Fibroblast of gingiva (primary cell): ENCODE results near the gene AUTS2.
A peak's percentile ranks its signal among the peaks of the same experiment; 100 is the strongest.

ENCODE experiments used
- DNase-seq: peaks from one replicate; pipeline ENCODE4 v3.0.0-alpha.2; 2011; ENCODE audit warnings: low read depth

The AUTS2 gene

GRCh38 chr7:70696201-70696754 lies 1098.0 kb downstream of the AUTS2 start:
- DNase-seq: peak; percentile 32

DNA sequence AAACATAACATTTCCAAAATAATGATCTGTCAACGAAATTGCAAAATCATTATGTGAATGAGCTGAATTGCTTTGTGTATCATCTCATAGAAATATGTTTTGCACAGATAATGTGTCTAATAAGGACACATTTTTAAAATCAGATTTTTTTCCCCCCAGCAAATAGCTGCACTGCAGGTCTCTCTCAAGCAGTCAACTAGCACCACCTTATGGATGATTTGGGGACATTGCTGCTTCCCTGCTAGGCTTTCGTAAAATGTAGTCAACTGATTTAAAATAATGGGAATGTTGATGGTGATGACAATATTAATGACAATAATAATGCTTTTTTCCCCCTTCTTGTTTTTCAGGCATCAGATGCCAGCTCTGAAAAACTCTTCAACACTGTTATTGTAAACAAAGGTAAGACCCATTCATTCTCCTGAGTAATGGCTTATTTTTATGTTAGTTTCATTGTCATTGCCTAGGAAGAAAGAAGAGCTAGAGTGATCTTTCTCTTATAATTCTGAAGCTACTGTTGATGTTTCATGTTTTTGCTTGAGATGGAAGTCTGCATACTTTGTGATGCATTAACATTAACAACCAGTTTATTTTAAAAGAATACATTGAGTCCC lies 1100.1 kb downstream of the AUTS2 start:
- DNase-seq: peak; percentile 58

DNA sequence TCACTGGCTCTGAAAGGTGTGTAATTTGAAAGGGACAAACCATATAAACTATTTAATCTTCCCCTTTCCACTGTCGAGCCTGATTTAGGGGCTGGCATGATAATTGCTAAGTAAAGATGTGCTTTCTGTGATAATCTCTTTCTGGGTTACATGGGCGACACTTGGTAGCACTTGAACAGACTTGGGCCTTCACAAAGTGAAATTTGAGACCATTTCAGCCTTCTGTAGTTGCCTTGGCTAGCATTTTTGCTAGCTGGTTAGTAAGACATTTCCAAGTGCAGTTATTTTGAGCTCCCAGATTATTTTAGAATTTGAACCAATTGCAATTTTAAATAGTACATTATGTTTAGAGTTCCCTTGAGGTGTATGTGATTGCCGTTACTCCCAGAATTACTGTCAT lies 1101.0 kb downstream of the AUTS2 start:
- no peak for DNase-seq

DNA sequence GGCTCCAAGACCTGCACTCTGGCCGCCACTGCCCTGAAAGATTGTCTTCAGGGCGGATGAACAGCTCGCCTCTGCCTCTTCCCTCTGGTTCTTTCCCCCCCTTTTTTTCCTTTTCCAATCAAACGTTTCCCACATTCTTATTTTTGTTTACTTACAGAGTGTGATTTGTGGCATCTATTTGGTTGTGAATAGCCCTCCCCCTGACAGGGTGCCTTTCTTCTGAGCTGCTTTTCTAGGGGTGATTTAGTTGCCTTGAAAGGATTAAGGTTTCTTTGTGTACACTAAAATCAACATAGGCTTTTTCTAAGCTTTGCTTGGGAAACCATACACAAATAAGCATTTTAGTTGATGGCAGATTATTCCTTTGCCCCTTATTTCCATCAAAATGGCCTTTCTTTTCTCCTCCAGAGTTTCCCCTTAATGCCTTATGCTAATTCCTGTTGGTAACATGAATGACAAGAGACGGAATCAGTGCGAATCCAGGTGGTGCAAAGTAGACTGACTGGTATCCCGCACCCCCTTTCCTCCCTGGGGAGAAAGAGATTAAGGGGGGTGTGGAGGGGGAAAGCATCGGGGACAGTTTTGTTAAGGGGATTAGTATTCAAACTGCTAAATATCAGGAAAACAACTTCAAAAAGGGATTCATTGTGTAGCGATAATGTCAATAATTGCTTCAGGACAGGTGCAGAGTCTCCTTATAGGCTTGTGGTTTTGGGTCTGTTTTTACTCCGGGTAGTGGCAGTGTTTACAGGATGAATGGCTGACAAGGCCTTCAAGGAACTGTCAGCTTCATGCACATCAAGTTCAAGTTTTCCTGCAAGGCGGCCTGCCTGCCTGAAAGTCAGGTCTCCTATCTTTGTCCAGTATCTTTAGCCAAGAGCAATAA lies 1102.0 kb downstream of the AUTS2 start:
- no peak for DNase-seq

GRCh38 chr7:70700941-70701425 lies 1102.7 kb downstream of the AUTS2 start:
- DNase-seq: no peak

- DNase-seq: no peak
These were observed 1103.2 kb downstream of the AUTS2 start for GRCh38 chr7:70701477-70701876.

DNA sequence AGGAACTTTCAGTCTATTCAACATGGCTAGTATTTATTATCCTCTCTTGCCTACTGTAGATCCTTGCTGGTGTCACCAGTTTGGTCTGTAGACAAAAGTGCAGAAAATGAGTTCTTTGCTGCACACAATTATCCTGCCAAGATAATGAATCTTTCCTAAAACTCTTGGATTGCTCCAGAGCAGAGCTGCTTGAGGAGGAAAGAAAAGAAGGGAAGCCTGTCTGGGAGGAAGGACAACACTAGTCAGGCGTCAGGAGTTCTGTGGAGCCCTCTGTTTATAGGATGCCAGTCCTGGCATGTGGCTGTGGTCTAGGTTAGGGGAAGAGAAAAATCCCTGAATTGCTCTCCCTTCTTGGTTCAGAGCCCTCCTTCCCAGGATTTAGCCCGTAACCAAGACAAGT lies 1103.7 kb downstream of the AUTS2 start:
- DNase-seq: no peak

DNA sequence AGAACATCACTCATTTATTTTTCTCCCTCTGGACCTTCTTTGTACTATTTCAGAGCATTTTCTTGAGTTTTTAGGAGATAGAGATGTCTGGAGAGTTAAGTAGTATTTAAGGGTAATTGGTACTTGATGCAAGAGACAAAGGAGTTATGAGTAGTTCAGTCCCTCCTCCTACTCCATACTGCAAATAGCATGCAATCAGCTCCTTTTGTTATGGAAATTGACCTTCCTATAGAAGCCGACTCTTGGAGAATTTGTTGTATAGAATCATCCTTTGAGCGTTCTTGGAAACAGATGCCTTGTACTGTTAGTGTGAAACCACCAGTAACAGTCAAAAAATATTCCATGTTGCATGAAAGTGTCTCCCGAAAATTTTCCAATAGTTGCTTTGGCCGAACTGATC lies 1105.5 kb downstream of the AUTS2 start:
- no peak for DNase-seq

GRCh38 chr7:70704831-70705346 lies 1106.6 kb downstream of the AUTS2 start:
- DNase-seq: no peak

DNA sequence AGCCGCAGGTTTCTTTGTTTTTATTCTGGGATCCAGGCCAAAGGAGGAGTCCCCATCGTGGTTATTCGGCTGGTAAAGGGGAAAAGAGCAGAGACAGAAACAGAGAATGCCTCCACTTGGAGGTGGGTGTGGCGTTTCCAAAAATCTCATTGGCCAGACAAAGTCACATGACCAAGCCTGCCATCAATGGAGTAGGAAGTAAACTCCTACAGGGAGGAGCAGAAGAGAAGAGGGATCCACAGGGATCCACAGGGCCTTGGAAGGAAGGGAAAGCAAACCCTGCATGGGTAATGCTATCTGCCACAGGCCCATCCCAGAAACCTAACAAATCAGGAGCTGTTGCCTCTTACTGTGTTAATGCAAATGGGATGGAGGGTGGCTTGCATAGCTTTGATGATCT lies 1107.9 kb downstream of the AUTS2 start:
- no peak for DNase-seq

DNA sequence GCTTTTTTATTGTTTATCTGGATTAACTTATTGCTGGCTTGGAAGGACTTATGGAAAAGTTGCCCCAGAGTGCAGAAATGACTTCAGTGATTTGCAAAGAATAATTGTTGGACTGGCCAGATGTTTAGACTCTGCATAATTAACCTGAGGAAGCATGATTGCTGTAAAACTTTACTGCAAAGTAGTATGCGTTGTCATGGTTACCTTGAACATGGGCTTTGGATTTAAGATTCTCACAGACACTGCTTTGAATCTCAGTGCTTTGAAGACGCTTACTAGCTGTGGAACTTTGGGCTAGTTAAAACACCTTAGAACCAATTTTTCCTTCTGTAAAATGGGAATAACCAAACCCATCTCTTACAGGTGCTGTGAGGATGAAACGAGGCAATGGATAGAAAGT lies 1108.4 kb downstream of the AUTS2 start:
- DNase-seq: no peak

DNA sequence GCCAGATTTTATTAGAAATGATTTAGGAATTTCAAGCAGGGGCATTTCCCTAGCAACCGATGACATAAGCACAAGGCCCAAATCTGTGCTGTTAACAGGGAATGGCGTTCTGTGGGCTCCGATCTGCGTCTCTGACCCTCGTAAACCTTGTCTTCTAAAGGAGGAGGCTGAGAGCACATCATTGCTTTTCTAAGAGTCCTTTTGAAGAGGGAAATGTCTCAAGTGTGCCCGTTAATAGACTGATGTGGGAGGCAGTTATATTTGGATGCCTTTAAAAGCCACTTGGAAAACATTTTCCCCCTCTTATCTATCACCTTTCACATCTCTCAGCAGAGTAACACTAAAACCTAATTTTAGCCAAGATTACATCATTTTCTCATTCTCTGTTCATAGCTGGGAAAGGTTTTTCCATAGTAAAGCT lies 1109.6 kb downstream of the AUTS2 start:
- DNase-seq: no peak

DNA sequence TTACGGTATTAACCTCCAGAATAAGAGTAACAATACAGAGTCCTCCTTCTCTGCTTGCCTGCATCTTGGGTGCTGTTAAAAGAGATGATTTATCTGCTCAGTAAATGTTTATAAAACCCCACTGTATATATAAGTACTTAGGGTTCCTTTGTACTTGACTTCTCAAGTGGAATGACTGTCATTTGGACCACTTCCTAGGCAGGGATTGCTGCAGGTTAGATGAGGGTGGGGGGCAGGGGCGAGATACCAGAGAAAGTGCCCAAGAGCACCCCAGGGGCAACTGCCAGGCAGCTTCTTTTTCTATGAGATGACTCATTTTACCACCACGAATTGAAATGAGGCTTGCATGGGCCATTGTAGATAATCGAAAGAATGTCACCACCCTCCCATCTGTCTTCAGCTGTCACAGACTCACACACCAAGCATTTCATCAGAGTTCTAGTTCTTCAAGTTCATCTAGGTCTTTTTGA lies 1111.8 kb downstream of the AUTS2 start:
- no peak for DNase-seq

- no peak for DNase-seq
These were observed 1112.4 kb downstream of the AUTS2 start for GRCh38 chr7:70710651-70711050.

- no peak for DNase-seq
These were observed 1113.2 kb downstream of the AUTS2 start for GRCh38 chr7:70711452-70711851.

GRCh38 chr7:70712942-70713341 lies 1114.7 kb downstream of the AUTS2 start:
- DNase-seq: no peak

DNA sequence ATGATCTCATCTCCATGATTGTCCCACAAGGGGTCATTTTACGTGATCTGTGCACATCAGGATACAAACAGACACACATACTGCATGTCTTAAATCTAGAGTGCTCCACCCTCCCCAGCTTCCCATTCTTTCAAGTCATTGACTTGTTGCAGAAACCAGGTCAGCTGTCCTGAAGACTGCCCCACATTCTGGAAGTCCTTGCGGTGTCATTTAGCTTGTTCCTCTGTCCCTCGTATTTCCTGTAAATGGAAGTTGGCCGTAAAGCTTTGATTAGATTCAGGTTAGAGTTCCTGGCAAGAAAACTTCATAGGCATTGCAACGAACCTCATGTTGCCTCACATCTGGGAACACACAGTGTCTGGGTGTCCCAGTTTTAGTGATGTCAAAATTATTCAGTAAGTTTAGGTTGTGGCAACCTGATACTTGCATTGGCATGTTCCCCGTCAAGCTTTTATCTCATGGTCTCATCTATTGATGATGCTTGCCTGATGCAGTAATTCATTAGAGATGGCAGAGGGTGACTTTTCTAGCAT lies 1116.3 kb downstream of the AUTS2 start:
- no peak for DNase-seq

GRCh38 chr7:70717553-70718329 lies 1119.5 kb downstream of the AUTS2 start:
- no peak for DNase-seq

- DNase-seq: no peak
These were observed 1120.8 kb downstream of the AUTS2 start for GRCh38 chr7:70719125-70719524.

- DNase-seq: no peak
These were observed 1122.1 kb downstream of the AUTS2 start for GRCh38 chr7:70720191-70720873.

GRCh38 chr7:70721500-70721899 lies 1123.2 kb downstream of the AUTS2 start:
- DNase-seq: no peak
